Transverse colon (tissue), 4 donors: ENCODE measurements around the gene GTF3C4. TPM values are rescaled to one million over a fixed set of nuclear protein-coding genes. Genes with fewer than 3 reads are reported as not detected.

ENCODE experiments used
- DNase-seq: peaks from one replicate; pipeline ENCODE4 v3.0.0-alpha.2; 2019
- H3K27ac ChIP-seq, 4 donors: fragments of 200-600 bp; sonication (generic); 2 replicates each; pipeline ENCODE4 v1.5.1; 2016 to 2018; ENCODE audit warnings: inconsistent platforms in 4 of 4
- H3K27me3 ChIP-seq: fragments of 200-600 bp; sonication (generic); 2 replicates; pipeline ENCODE4 v1.5.1; 2017; ENCODE audit warnings: inconsistent platforms
- H3K36me3 ChIP-seq, 4 donors: fragments of 200-600 bp; sonication (generic); 2 replicates each; pipeline ENCODE4 v1.5.1; 2017 to 2019; ENCODE audit warnings: inconsistent platforms in 4 of 4
- H3K4me1 ChIP-seq, 4 donors: fragments of 200-600 bp; sonication (generic); 2 replicates each; pipeline ENCODE4 v1.5.1; 2017 to 2020; ENCODE audit warnings: inconsistent platforms in 4 of 4
- H3K4me3 ChIP-seq, 4 donors: fragments of 200-600 bp; sonication (generic); 1 replicate in 1 of 4; 2 replicates in 3 of 4; pipeline versions ENCODE4 v1.5.1 to v1.6.1; 2017 to 2019; ENCODE audit warnings: inconsistent platforms in 4 of 4
- H3K9me3 ChIP-seq, 2 donors: fragments of 200-600 bp; sonication (generic); 2 replicates each; pipeline ENCODE4 v1.5.1; 2017 to 2019; ENCODE audit warnings: inconsistent platforms in 2 of 2
- EP300 ChIP-seq: sonication (generic); formaldehyde crosslinking; IDR thresholded peaks from one replicate; pipeline ENCODE4 v1.6.1; 2017; ENCODE audit warnings: antibody characterized with exemption, low read depth
- POLR2A ChIP-seq: fragments of 450-650 bp; IDR thresholded peaks from one replicate; pipeline ENCODE4 v1.6.1; 2016; ENCODE audit warnings: antibody characterized with exemption, mild to moderate bottlenecking, moderate library complexity
- POLR2AphosphoS5 ChIP-seq, 3 donors: sonication (generic); formaldehyde crosslinking; IDR thresholded peaks; one replicate each; pipeline ENCODE4 v1.6.1; 2016; ENCODE audit warnings: antibody characterized with exemption in 3 of 3
- WGBS, 2 donors: methylation state at CpG; one replicate each; pipeline ENCODE4 v1.1.5; 2018; ENCODE audit warnings: low coverage in 1 of 2; 5-methylcytosine and 5-hydroxymethylcytosine counted together
- in situ Hi-C, 4 donors: fragments of 200-750 bp; cut with MboI; loops; one replicate each; pipeline versions ENCODE4 v1.15.0 to v1.15.1; 2017; ENCODE audit warnings: low sequenced_read_pairs in 3 of 4, low pct_ligation_motif_present in 1 of 4, low pct_unique_long_range_greater_than_20kb in 1 of 4
- intact Hi-C: fragments of 100-400 bp; cut with DNase I; formaldehyde crosslinking; loops from one replicate; pipeline ENCODE4 v1.15.1; 2023; ENCODE audit warnings: low total_unique reads
- total RNA-seq, 4 donors: library from RNA; depleted of rRNA; stranded (reverse); fragments of >200 nt; gene quantifications; one replicate each; pipeline ENCODE4 v1.1.0, GENCODE V29; 2016
- TF ChIP-seq, protein P1 (sequence below), 5 experiments: fragments of 200-600 bp in 3 of 5; fragments of 450-650 bp in 2 of 5; sonication (generic) in 3 of 5; IDR thresholded peaks; 1 replicate in 2 of 5; 2 replicates in 3 of 5; pipeline ENCODE4 v1.5.1; 2016 to 2017; ENCODE audit warnings: antibody characterized with exemption in 5 of 5, inconsistent platforms in 3 of 5, mild to moderate bottlenecking in 2 of 5, moderate library complexity in 1 of 5

Gene GTF3C4
- total RNA-seq, 4 donors from 2014 or later = 4.0 to 12.3 (median 8.8) TPM

DNA sequence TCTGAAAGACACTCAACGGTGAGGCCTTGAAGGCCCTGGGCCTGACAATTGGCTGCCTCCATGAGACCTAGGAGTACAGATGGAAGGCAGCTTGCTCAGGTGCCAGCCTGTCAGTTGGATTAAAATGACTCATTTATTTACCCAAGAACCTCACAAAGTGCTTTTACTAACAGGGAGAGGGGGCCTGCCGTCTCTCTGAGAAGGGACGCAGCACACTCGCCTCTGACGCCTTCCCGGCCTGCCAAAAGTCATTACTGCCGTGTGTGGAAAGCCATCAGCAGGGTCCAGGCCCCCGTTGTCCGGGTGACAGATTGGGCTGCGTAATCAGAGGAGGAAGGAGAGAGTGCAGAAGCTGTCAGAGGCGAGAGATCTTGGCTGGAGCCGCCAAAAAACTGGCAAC, 32.9 kb upstream of the GTF3C4 start:
- WGBS, 2 donors = 32 to 55% methylated on average over 11 to 12 of the region's 12 CpGs
- intact Hi-C loops = no loop called here
- TF ChIP-seq EP300 (no peak), POLR2AphosphoS5 (IDR thresholded peaks at IDR 0.05) (no peak)
- TF ChIP-seq, protein P1, sequence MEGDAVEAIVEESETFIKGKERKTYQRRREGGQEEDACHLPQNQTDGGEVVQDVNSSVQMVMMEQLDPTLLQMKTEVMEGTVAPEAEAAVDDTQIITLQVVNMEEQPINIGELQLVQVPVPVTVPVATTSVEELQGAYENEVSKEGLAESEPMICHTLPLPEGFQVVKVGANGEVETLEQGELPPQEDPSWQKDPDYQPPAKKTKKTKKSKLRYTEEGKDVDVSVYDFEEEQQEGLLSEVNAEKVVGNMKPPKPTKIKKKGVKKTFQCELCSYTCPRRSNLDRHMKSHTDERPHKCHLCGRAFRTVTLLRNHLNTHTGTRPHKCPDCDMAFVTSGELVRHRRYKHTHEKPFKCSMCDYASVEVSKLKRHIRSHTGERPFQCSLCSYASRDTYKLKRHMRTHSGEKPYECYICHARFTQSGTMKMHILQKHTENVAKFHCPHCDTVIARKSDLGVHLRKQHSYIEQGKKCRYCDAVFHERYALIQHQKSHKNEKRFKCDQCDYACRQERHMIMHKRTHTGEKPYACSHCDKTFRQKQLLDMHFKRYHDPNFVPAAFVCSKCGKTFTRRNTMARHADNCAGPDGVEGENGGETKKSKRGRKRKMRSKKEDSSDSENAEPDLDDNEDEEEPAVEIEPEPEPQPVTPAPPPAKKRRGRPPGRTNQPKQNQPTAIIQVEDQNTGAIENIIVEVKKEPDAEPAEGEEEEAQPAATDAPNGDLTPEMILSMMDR (IDR thresholded peaks at IDR 0.05) = no peak
- DNase-seq = peak; percentile 52
- in situ Hi-C loops = no loop called here
- Histone ChIP-seq H3K27ac (peak overlapping the region in 2 of 4 donors; percentile 36 to 44), H3K27me3 (no peaks in the 10 kb centered on the region), H3K4me3 (no peak overlapping the region), H3K4me1 (peaks cover 0 to 30% (median 11%) of the 10 kb centered on the region in 4 donors), H3K9me3 (no peaks in the 10 kb centered on the region), H3K36me3 (peaks cover 0 to 11% (median 3%) of the 10 kb centered on the region in 4 donors)

DNA sequence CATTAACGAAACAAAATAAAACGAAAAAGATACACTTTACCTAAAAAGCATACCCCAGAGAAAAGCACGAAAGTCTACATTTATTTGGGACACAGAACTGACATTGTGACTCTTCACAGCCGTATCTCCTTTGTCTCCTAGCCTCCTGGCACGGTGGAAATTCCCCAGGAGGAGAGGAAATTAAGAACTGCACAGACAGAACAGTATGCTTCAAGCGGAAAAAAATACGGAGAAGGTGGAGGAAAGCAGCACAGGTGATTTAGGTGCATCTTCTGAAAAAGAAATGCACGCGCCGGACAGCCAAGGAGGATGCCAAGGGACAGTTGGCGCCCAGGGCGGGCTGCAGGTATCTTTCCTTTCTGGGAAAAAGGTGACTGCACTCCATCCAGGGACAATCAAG, 32.5 kb upstream of the GTF3C4 start:
- H3K27ac ChIP-seq = peak overlapping the region in 2 of 4 donors; percentile 36 to 44
- no peaks in the 10 kb centered on the region for H3K9me3 ChIP-seq
- in situ Hi-C loops = no loop called here
- H3K36me3 ChIP-seq = peaks cover 0 to 11% (median 3%) of the 10 kb centered on the region in 4 donors
- no peak overlapping the region for H3K4me3 ChIP-seq
- peaks cover 0 to 26% (median 11%) of the 10 kb centered on the region in 4 donors for H3K4me1 ChIP-seq
- TF ChIP-seq, protein P1 (IDR thresholded peaks at IDR 0.05) = no peak
- no peak for TF ChIP-seq EP300
- TF ChIP-seq POLR2AphosphoS5 (IDR thresholded peaks at IDR 0.05) = no peak
- no peak for TF ChIP-seq POLR2A
- 71 to 74% methylated on average over 4 to 12 of the region's 12 CpGs for WGBS, 2 donors
- intact Hi-C loops = no loop called here
- no peaks in the 10 kb centered on the region for H3K27me3 ChIP-seq
- no peak for DNase-seq

DNA sequence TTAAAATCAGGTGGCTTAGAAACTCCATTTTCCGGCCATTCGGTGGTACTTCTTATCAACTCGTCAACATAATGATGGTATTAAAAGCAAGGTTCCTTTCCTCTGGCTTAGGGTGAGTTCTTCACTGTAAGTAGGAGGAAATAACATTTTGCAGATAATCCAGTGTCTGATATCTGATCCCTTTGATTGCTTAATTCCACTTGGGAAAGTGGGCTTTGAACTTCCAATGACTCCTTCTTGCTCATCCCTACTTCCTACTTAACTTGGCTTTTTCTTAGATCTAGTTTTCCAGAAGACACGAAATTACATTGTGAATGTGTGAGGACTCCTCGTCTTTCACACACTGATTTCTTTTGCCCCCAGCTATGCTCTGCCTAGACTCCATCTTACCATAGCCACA, 32.0 kb upstream of the GTF3C4 start:
- 84% methylated on average over 2 to 5 of the region's 5 CpGs for WGBS, 2 donors

DNA sequence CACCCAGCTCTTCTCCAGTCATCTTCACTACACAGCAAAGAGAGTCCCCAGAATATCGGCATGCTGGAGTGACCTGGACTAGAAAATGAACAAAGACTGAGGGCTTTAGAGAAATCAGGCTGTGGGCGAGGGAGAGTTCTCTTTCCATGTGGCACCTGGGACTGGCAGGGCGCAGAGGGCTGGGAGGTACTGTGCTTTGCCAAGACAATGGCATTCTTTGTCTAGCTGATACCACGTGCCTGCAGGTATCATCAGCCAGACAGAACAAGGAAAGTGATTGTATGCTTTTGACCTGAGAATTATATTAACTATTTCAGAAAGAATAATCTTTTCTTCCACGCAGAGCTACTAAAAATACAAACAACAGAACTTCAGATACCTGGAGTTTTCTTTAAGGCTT, 30.9 kb upstream of the GTF3C4 start:
- Histone ChIP-seq H3K9me3 (no peaks in the 10 kb centered on the region), H3K4me1 (peaks cover 0 to 23% (median 10%) of the 10 kb centered on the region in 4 donors), H3K4me3 (no peak overlapping the region), H3K36me3 (peaks cover 0 to 12% (median 3%) of the 10 kb centered on the region in 4 donors), H3K27ac (peak overlapping the region; percentile 13 to 53 (median 43)), H3K27me3 (no peaks in the 10 kb centered on the region)
- in situ Hi-C loops = no loop called here
- intact Hi-C loops = no loop called here
- DNase-seq = peak; percentile 66
- TF ChIP-seq POLR2AphosphoS5 (IDR thresholded peaks at IDR 0.05) = peak; percentile 12 to 24 (median 22)
- TF ChIP-seq, protein P1 (IDR thresholded peaks at IDR 0.05) = no peak
- TF ChIP-seq POLR2A = peak; percentile 45
- TF ChIP-seq EP300 = no peak
- WGBS, 2 donors = 56 to 57% methylated on average over 3 to 5 of the region's 5 CpGs

More for the DNA sequence above, 32.0 kb upstream of the GTF3C4 start:
- in situ Hi-C loops = no loop called here
- DNase-seq = no peak
- no peak overlapping the region for H3K27ac ChIP-seq
- no peak overlapping the region for H3K4me3 ChIP-seq
- H3K36me3 ChIP-seq = peaks cover 0 to 11% (median 3%) of the 10 kb centered on the region in 4 donors
- intact Hi-C loops = no loop called here
- peaks cover 0 to 26% (median 11%) of the 10 kb centered on the region in 4 donors for H3K4me1 ChIP-seq
- TF ChIP-seq, protein P1 (IDR thresholded peaks at IDR 0.05) = no peak
- TF ChIP-seq EP300 = no peak
- TF ChIP-seq POLR2AphosphoS5 (IDR thresholded peaks at IDR 0.05) = no peak
- no peak for TF ChIP-seq POLR2A
- no peaks in the 10 kb centered on the region for H3K27me3 ChIP-seq
- no peaks in the 10 kb centered on the region for H3K9me3 ChIP-seq
